ENCODE measurements around the gene ATP6V0A1.
"Not testable (repeated sequence)": the region's sequence is repeated elsewhere in the genome, so short reads cannot be mapped to it uniquely, and the experiment has no call there.

DNA sequence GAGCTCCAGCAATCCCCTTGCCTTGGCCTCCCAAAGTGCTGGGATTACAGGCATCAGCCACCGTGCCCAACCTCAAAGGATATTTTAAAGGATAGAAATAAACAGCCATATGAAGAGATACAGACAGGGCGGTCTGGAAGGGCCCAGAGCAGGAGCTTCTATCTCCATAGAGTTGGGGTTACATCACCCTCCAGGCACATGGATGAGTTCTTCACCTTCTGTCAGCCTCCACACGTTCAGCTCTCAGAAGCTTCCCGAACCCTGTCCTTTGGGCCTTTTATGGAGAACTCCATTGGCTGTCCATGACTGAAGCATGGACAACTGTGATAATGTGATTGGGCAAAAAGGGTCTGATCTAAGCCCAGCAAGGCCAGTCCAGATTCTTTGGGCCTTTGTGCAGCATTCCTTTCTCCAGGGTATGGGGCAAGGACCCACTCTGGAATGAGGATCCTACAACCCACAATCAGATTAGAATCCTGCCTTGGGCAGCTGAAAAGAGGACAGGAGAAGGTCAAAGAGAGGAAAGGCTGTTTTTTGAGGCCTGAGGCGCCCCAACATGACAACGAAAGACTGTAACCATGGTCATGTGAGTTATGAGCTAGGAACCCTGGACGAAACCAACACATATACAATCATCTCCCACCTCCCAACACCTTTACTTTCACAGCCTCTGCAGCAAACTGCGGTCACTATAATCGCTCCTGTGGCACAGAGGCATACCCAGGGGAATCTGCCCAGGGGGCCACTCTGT is 87.3 kb downstream of the ATP6V0A1 start:
- not testable (repeated sequence) for TF ChIP-seq YY1 (IDR thresholded peaks at IDR 0.05; ENCODE audit: insufficient read depth, insufficient read length); ZNF274 (IDR thresholded peaks at IDR 0.05; ENCODE audit: low read depth, low read length); SUZ12 (IDR thresholded peaks at IDR 0.05; ENCODE audit: extremely low read depth, insufficient read depth, insufficient read length)

All from NT2/D1 (cell line).